SK-N-SH treated with all-trans-retinoic acid at 6 μM for 48 hours (cell line): ENCODE data around the gene DOC2B.

Source experiments
- ATAC-seq: fragments of 200-7000 bp; cut with Tn5 transposase; 3 replicates; pipeline ENCODE4 v1.9.1; 2020; ENCODE audit warnings: mild to moderate bottlenecking, moderate library complexity
- ARNTL ChIP-seq: fragments of 450-650 bp; formaldehyde crosslinking; IDR thresholded peaks from 2 replicates; pipeline ENCODE4 v1.5.0; 2020; ENCODE audit warnings: low read depth, mild to moderate bottlenecking, moderate library complexity, borderline replicate concordance
- BACH2 ChIP-seq: fragments of 250-450 bp; sonication (Bioruptor Pico); IDR thresholded peaks from 2 replicates; pipeline ENCODE4 v1.9.0; 2021; ENCODE audit warnings: mild to moderate bottlenecking, borderline replicate concordance
- CSDC2 ChIP-seq: fragments of 250-450 bp; sonication (Bioruptor Pico); IDR thresholded peaks from 2 replicates; pipeline ENCODE4 v1.5.0; 2020; ENCODE audit warnings: mild to moderate bottlenecking, moderate library complexity
- CSRNP3 ChIP-seq: fragments of 250-450 bp; sonication (Bioruptor Pico); IDR thresholded peaks from 2 replicates; pipeline ENCODE4 v1.5.1; 2021; ENCODE audit warnings: mild to moderate bottlenecking, moderate library complexity
- ESRRG ChIP-seq: fragments of 250-450 bp; sonication (Bioruptor Pico); IDR thresholded peaks from 2 replicates; pipeline ENCODE4 v1.6.1; 2021; ENCODE audit warnings: mild to moderate bottlenecking
- GLIS3 ChIP-seq: fragments of 250-450 bp; sonication (Bioruptor Pico); IDR thresholded peaks from 2 replicates; pipeline ENCODE4 v1.5.0; 2020; ENCODE audit warnings: mild to moderate bottlenecking, moderate library complexity
- ISL1 ChIP-seq: fragments of 250-450 bp; sonication (Bioruptor Pico); IDR thresholded peaks from 2 replicates; pipeline ENCODE4 v2.1.2; 2022; ENCODE audit warnings: mild to moderate bottlenecking, moderate library complexity
- OSR1 ChIP-seq: fragments of 250-450 bp; sonication (Bioruptor Pico); IDR thresholded peaks from 2 replicates; pipeline ENCODE4 v1.8.0; 2022; ENCODE audit warnings: moderate library complexity, mild to moderate bottlenecking, inconsistent platforms
- PPARA ChIP-seq: fragments of 250-450 bp; sonication (Bioruptor Pico); IDR thresholded peaks from 2 replicates; pipeline ENCODE4 v1.5.0; 2020; ENCODE audit warnings: mild to moderate bottlenecking, borderline replicate concordance
- RARB ChIP-seq: fragments of 250-450 bp; sonication (Bioruptor Pico); IDR thresholded peaks from 2 replicates; pipeline ENCODE4 v1.8.0; 2021; ENCODE audit warnings: mild to moderate bottlenecking, moderate library complexity
- TCF4 ChIP-seq: fragments of 250-450 bp; sonication (Bioruptor Pico); IDR thresholded peaks from 2 replicates; pipeline ENCODE4 v1.8.0; 2021; ENCODE audit warnings: mild to moderate bottlenecking, moderate library complexity, borderline replicate concordance
- TOX ChIP-seq: fragments of 250-450 bp; sonication (Bioruptor Pico); IDR thresholded peaks from 2 replicates; pipeline ENCODE4 v1.8.0; 2021; ENCODE audit warnings: mild to moderate bottlenecking, moderate library complexity, borderline replicate concordance
- TSHZ2 ChIP-seq: fragments of 250-450 bp; sonication (Bioruptor Pico); IDR thresholded peaks from 2 replicates; pipeline ENCODE4 v1.5.0; 2020; ENCODE audit warnings: mild to moderate bottlenecking, moderate library complexity
- ZC3H10 ChIP-seq: fragments of 250-450 bp; sonication (Bioruptor Pico); IDR thresholded peaks from 2 replicates; pipeline ENCODE4 v1.5.1; 2021; ENCODE audit warnings: mild to moderate bottlenecking, moderate library complexity
- ZFP3 ChIP-seq: fragments of 250-450 bp; sonication (Bioruptor Pico); IDR thresholded peaks from 2 replicates; pipeline ENCODE4 v1.5.0; 2020; ENCODE audit warnings: mild to moderate bottlenecking, moderate library complexity
- ZFP30 ChIP-seq: fragments of 450-650 bp; formaldehyde crosslinking; IDR thresholded peaks from 2 replicates; pipeline ENCODE4 v1.5.0; 2022; ENCODE audit warnings: mild to moderate bottlenecking, moderate library complexity
- ZNF565 ChIP-seq: fragments of 450-650 bp; formaldehyde crosslinking; conservative IDR thresholded peaks from 2 replicates; pipeline ENCODE4 v1.5.0; 2020; ENCODE audit warnings: low read depth, mild to moderate bottlenecking, moderate library complexity
- ZNF70 ChIP-seq: fragments of 450-650 bp; formaldehyde crosslinking; IDR thresholded peaks from 2 replicates; pipeline ENCODE4 v1.5.0; 2020; ENCODE audit warnings: mild to moderate bottlenecking, moderate library complexity
- ZNF8 ChIP-seq: fragments of 450-650 bp; formaldehyde crosslinking; IDR thresholded peaks from 2 replicates; pipeline ENCODE4 v1.5.0; 2020; ENCODE audit warnings: mild to moderate bottlenecking, moderate library complexity
- TF ChIP-seq, protein P1 (sequence below): fragments of 250-450 bp; sonication (Bioruptor Pico); IDR thresholded peaks from 2 replicates; pipeline ENCODE4 v1.8.0; 2021; ENCODE audit warnings: low read depth, mild to moderate bottlenecking, moderate library complexity, borderline replicate concordance
- TF ChIP-seq, protein P2 (sequence below): fragments of 250-450 bp; sonication (Bioruptor Pico); IDR thresholded peaks from 2 replicates; pipeline ENCODE4 v1.5.1; 2020; ENCODE audit warnings: low read depth, mild to moderate bottlenecking, moderate library complexity
- TF ChIP-seq, protein P3 (sequence below): fragments of 250-450 bp; sonication (Bioruptor Pico); IDR thresholded peaks from 2 replicates; pipeline ENCODE4 v1.8.0; 2020; ENCODE audit warnings: mild to moderate bottlenecking, moderate library complexity, borderline replicate concordance

Gene DOC2B

GRCh38 chr17:187130-187529, 5.7 kb upstream of the DOC2B start:
- TF ChIP-seq ZFP3 (no peak), ISL1 (CRISPR knock-in tag) (no peak), BACH2 (no peak), CSRNP3 (no peak)
- ATAC-seq = no peak

DNA sequence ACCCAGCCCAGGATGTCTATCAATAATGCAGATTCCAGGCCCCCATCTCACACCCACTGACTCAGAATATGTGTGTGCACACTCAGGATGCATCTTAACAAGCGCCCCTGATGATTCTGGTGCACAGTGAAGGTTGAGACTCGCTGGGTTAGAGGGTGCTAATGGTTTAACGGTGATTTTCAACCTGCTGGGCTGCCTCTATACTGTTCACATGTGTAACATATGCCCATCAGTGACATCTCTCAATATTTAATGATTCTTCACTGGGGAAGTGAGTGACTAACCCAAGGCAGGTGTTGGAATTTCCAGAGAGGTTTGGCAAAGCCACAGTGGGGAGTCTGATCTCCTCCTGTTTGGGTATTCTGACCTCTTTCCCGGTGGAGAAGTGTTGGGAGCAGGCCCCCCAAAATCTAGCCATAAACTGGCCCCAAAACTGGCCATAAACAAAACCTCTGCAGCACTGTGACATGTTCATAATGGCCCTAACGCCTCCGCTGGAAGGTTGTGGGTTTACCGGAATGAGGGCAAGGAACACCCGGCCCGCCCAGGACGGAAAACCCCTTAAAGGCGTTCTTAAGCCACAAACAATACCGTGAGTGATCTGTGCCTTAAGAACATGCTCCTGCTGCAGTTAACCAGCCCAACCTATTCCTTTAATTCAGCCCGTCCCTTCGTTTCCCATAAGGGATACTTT, 4.1 kb upstream of the DOC2B start:
- no peak for ATAC-seq
- TF ChIP-seq, protein P1, sequence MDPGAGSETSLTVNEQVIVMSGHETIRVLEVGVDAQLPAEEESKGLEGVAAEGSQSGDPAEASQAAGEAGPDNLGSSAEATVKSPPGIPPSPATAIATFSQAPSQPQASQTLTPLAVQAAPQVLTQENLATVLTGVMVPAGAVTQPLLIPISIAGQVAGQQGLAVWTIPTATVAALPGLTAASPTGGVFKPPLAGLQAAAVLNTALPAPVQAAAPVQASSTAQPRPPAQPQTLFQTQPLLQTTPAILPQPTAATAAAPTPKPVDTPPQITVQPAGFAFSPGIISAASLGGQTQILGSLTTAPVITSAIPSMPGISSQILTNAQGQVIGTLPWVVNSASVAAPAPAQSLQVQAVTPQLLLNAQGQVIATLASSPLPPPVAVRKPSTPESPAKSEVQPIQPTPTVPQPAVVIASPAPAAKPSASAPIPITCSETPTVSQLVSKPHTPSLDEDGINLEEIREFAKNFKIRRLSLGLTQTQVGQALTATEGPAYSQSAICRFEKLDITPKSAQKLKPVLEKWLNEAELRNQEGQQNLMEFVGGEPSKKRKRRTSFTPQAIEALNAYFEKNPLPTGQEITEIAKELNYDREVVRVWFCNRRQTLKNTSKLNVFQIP = no peak
- TF ChIP-seq ZFP3 (no peak), TCF4 (no peak), ZNF8 (no peak), RARB (CRISPR knock-in tag) (no peak), ZC3H10 (CRISPR knock-in tag) (no peak), ZNF565 (no peak), ZFP30 (no peak), ZNF70 (no peak), TOX (CRISPR knock-in tag) (no peak), GLIS3 (no peak), ARNTL (CRISPR knock-in tag) (no peak), PPARA (CRISPR knock-in tag) (no peak), TSHZ2 (CRISPR knock-in tag) (no peak), OSR1 (CRISPR knock-in tag) (no peak), ESRRG (CRISPR knock-in tag) (no peak)
- TF ChIP-seq, protein P2, sequence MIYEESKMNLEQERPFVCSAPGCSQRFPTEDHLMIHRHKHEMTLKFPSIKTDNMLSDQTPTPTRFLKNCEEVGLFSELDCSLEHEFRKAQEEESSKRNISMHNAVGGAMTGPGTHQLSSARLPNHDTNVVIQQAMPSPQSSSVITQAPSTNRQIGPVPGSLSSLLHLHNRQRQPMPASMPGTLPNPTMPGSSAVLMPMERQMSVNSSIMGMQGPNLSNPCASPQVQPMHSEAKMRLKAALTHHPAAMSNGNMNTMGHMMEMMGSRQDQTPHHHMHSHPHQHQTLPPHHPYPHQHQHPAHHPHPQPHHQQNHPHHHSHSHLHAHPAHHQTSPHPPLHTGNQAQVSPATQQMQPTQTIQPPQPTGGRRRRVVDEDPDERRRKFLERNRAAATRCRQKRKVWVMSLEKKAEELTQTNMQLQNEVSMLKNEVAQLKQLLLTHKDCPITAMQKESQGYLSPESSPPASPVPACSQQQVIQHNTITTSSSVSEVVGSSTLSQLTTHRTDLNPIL = no peak
- TF ChIP-seq, protein P3, sequence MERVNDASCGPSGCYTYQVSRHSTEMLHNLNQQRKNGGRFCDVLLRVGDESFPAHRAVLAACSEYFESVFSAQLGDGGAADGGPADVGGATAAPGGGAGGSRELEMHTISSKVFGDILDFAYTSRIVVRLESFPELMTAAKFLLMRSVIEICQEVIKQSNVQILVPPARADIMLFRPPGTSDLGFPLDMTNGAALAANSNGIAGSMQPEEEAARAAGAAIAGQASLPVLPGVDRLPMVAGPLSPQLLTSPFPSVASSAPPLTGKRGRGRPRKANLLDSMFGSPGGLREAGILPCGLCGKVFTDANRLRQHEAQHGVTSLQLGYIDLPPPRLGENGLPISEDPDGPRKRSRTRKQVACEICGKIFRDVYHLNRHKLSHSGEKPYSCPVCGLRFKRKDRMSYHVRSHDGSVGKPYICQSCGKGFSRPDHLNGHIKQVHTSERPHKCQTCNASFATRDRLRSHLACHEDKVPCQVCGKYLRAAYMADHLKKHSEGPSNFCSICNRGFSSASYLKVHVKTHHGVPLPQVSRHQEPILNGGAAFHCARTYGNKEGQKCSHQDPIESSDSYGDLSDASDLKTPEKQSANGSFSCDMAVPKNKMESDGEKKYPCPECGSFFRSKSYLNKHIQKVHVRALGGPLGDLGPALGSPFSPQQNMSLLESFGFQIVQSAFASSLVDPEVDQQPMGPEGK (CRISPR knock-in tag) = no peak

DNA sequence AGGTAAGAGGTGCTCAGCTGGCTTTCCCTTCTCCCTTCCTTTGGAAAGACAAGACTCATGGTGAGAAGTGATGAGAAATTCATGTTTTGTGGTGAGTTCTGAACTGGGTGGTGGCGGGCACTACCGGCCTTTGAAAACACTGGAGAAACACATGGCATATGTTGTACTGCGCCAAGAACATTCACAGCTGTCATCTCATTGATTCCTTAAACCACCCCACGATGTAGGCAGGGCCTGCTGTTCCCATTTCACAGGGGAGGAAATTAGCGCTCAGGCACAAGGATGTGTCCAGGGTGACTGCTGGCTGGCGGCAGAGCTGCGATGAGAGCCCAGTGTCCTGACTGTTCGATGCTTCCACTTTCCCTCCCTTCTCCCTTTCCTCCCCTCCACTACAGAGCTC, 1.6 kb upstream of the DOC2B start:
- TF ChIP-seq ZNF8 = no peak
- TF ChIP-seq GLIS3 = no peak
- no peak for TF ChIP-seq ISL1 (CRISPR knock-in tag)
- no peak for TF ChIP-seq CSDC2
- no peak for TF ChIP-seq ESRRG (CRISPR knock-in tag)
- TF ChIP-seq, protein P2 = no peak
- TF ChIP-seq, protein P3 (CRISPR knock-in tag) = no peak
- TF ChIP-seq, all 23 proteins: peak for 0
- no peak for ATAC-seq
